Motor neuron (in vitro differentiated cells): Measurements from ENCODE around the gene CABLES2. TPM values are rescaled to one million over a fixed set of nuclear protein-coding genes. Genes with fewer than 3 reads are reported as not detected.

Experiments used
- ATAC-seq, 8 experiments: fragments of 200-7000 bp; cut with Tn5 transposase; replicated peaks in 6 of 8; 2 replicates each; pipeline ENCODE4 v1.8.0; 2021; ENCODE audit warnings: mild to moderate bottlenecking in 8 of 8, moderate library complexity in 8 of 8
- H3K27ac ChIP-seq, 2 donors: fragments of 250-450 bp; sonication (Bioruptor Pico); 2 replicates each; pipeline ENCODE4 v1.9.0; 2021; ENCODE audit warnings: antibody characterized with exemption in 2 of 2, mild to moderate bottlenecking in 2 of 2, moderate library complexity in 1 of 2
- H3K4me1 ChIP-seq, 2 donors: fragments of 250-450 bp; sonication (Bioruptor Pico); replicated peaks in 1 of 2; 2 replicates each; pipeline ENCODE4 v1.6.1; 2021; ENCODE audit warnings: antibody characterized with exemption in 2 of 2, mild to moderate bottlenecking in 2 of 2, moderate library complexity in 1 of 2
- H3K4me3 ChIP-seq, 5 donors: fragments of 250-450 bp; sonication (Bioruptor Pico); 2 replicates each; pipeline ENCODE4 v1.9.0; 2021; ENCODE audit warnings: antibody characterized with exemption in 5 of 5, mild to moderate bottlenecking in 5 of 5, moderate library complexity in 4 of 5
- WGBS, 10 experiments: fragments of 450-650 bp; shearing (Covaris generic); methylation state at CpG; one replicate each; pipeline ENCODE4 v1.0.0; 2022; 5-methylcytosine and 5-hydroxymethylcytosine counted together
- in situ Hi-C, 9 experiments: fragments of 400-800 bp; cut with MboI; loops; one replicate each; pipeline ENCODE4 v1.15.0; 2021; ENCODE audit warnings: low sequenced_read_pairs in 9 of 9, low pct_unique_long_range_greater_than_20kb in 2 of 9; ENCODE audit not compliant: unreplicated experiment in 9 of 9
- total RNA-seq, 8 experiments: library from RNA; unstranded; fragments of 300-600 nt; gene quantifications; 2 replicates each; pipeline versions ENCODE4 v1.2.3 to v1.2.4, GENCODE V29; 2022

Gene CABLES2
- total RNA-seq, 8 experiments from 2014 or later: 1.4 to 9.6 (median 5.7) TPM

GRCh38 chr20:62394248-62395245, 12.5 kb downstream of the CABLES2 start:
- in situ Hi-C loops: loop anchor here in 2 of 9 experiments (25.0 kb wide), 2 partner anchors 107 to 207 kb away; partner anchors contain the start of gene MTG2 (in 1 of the 2)
- Histone ChIP-seq H3K4me3 (no peak overlapping the region), H3K27ac (no peak overlapping the region), H3K4me1 (no peaks in the 10 kb centered on the region)
- ATAC-seq: peak in 1 of 8 experiments; percentile 5
- 76 to 100% (median 92%) methylated on average over 1 to 10 of the region's 44 CpGs; no CpG with 5 or more reads in 4 of the 10 experiments for WGBS, 10 experiments

DNA sequence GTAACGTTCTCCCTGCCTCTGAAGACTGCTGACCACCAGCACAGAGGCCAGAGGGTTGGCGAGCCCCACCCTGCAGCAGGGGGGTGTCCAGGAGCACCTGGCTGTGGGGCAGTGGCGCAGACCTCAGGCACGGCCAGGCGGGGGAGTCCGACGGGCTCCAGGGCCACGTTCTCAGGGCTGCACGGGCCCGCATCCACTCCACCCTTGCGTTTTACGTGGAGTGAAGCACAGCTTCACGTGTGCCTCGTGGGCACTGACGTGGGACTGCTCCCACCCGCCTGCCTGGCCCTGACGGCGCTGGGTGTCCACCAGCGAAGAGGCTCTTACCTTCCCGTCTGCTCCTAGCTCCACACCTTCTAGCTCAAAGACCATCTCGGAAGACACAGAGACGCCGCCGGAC, 13.3 kb downstream of the CABLES2 start:
- Histone ChIP-seq H3K4me3 (no peak overlapping the region), H3K27ac (no peak overlapping the region), H3K4me1 (no peaks in the 10 kb centered on the region)
- in situ Hi-C loops: loop anchor here in 2 of 9 experiments (25.0 kb wide), 2 partner anchors 107 to 207 kb away; partner anchors contain the start of gene MTG2 (in 1 of the 2)
- 100% methylated on average over 1 of the region's 24 CpGs; no CpG with 5 or more reads in 7 of the 10 experiments for WGBS, 10 experiments
- ATAC-seq: peak in 1 of 8 experiments; percentile 5

DNA sequence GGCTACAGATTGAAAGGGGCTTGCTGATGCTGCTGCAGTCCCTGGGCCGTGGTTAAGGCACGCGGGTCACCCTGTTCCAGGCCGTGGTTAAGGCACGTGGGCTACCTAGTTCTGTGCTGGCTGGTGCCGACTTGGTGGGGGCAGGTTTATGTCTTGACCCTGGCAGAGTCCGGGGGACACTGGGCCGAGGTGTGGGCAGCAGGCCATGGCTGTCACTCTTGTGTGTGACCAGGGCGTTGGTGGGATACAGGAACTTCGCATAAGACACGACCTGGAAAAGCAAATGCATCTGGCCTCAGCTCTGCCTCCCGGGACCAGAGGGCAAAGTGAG, 13.8 kb downstream of the CABLES2 start:
- no peak overlapping the region for H3K4me3 ChIP-seq
- peaks cover 0 to 2% of the 10 kb centered on the region in 2 donors for H3K4me1 ChIP-seq
- WGBS, 10 experiments: 57 to 100% (median 90%) methylated on average over 1 to 12 of the region's 12 CpGs; no CpG with 5 or more reads in 5 of the 10 experiments
- no peak overlapping the region for H3K27ac ChIP-seq
- in situ Hi-C loops: loop anchor here in 2 of 9 experiments (25.0 kb wide), 2 partner anchors 106 to 206 kb away; partner anchors contain the start of gene MTG2 (in 1 of the 2)
- peak in 3 of 8 experiments; percentile 6 to 12 (median 7) for ATAC-seq

GRCh38 chr20:62392621-62393334, 14.3 kb downstream of the CABLES2 start:
- H3K4me1 ChIP-seq: peaks cover 3 to 7% of the 10 kb centered on the region in 2 donors
- in situ Hi-C loops: loop anchor here in 2 of 9 experiments (25.0 kb wide), 2 partner anchors 105 to 205 kb away; partner anchors contain the start of gene MTG2 (in 1 of the 2)
- no peak overlapping the region for H3K4me3 ChIP-seq
- WGBS, 10 experiments: 0 to 96% (median 89%) methylated on average over 1 to 8 of the region's 21 CpGs; no CpG with 5 or more reads in 5 of the 10 experiments
- peak; percentile 5 to 69 (median 19) for ATAC-seq
- no peak overlapping the region for H3K27ac ChIP-seq

DNA sequence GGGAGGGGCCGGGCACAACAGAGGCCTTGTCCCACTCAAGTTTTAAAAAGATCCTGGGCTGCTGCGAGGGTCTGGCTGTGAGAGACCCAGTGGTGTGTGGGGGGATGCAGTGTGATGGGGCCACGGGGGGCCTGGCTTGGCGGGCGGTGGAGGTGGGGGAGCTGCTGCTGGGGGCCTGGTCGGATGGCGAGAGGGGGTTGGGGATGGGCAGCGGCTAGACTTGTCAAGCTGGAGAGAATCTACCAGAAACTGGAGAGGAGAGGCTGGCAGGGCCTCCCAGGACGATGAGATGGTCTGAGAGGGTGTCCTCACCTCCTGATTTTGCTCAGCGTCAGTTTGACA, 15.0 kb downstream of the CABLES2 start:
- Histone ChIP-seq H3K4me3 (no peak overlapping the region), H3K27ac (no peak overlapping the region), H3K4me1 (peaks cover 4 to 9% of the 10 kb centered on the region in 2 donors)
- 78% methylated on average over 2 of the region's 10 CpGs; no CpG with 5 or more reads in 9 of the 10 experiments for WGBS, 10 experiments
- ATAC-seq: no peak
- in situ Hi-C loops: loop anchor here in 2 of 9 experiments (25.0 kb wide), 2 partner anchors 105 to 205 kb away; partner anchors contain the start of gene MTG2 (in 1 of the 2)

DNA sequence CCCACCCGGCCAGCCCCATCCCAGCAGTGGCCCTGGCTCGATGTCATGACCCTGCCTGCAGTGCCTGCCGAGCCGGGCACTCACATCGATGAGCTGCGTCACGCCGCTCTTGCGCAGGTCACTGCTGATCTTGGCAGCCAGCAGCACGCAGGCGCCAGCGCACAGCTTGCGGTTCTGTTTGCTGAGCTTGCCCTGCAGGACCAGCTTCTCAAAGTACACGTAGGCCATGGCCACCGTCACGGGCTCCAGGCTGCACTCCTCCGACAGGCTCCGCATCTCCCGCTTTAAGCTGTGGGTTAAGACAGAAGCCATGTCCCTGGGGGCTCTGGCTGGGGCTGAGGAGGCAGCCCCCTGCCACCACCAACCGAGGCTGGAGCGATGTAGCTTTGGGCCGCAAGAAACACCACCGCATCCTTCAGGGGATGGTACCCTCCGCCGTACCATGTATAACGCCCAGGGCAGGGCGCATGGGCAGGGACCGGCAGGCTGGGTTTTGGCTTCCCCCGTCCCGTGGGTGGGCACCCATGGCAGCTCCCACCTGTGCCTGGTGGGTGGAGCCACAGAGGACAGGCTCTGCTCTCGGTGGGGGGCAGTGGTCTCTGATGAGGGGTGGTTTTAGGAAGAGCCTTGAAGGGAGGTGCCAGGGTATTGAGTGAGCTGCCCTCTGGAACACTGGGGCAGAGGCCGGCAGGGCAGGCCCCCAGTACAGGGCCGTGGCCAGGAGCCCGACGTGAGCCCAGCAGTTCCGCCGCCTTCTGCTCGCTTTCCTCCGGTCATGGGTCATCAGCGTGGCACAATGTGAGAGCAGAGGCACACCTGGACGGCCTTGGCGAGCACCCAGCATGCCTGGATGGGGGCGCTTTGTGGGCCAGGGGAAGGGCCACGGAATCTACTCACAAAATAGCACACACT, 15.7 kb downstream of the CABLES2 start:
- ATAC-seq: no peak
- 87 to 96% (median 89%) methylated on average over 3 to 9 of the region's 44 CpGs; no CpG with 5 or more reads in 7 of the 10 experiments for WGBS, 10 experiments
- no peak overlapping the region for H3K27ac ChIP-seq
- H3K4me3 ChIP-seq: no peak overlapping the region
- in situ Hi-C loops: loop anchor here in 2 of 9 experiments (25.0 kb wide), 2 partner anchors 104 to 204 kb away; partner anchors contain the start of gene MTG2 (in 1 of the 2)
- peaks cover 4 to 9% of the 10 kb centered on the region in 2 donors for H3K4me1 ChIP-seq

GRCh38 chr20:62390317-62391164, 16.5 kb downstream of the CABLES2 start:
- Histone ChIP-seq H3K27ac (no peak overlapping the region), H3K4me3 (no peak overlapping the region), H3K4me1 (peaks cover 4 to 10% of the 10 kb centered on the region in 2 donors)
- no peak for ATAC-seq
- 67 to 100% (median 86%) methylated on average over 2 to 22 of the region's 29 CpGs for WGBS, 10 experiments
- in situ Hi-C loops: loop anchor here in 2 of 9 experiments (25.0 kb wide), 2 partner anchors 103 to 203 kb away; partner anchors contain the start of gene MTG2 (in 1 of the 2)

DNA sequence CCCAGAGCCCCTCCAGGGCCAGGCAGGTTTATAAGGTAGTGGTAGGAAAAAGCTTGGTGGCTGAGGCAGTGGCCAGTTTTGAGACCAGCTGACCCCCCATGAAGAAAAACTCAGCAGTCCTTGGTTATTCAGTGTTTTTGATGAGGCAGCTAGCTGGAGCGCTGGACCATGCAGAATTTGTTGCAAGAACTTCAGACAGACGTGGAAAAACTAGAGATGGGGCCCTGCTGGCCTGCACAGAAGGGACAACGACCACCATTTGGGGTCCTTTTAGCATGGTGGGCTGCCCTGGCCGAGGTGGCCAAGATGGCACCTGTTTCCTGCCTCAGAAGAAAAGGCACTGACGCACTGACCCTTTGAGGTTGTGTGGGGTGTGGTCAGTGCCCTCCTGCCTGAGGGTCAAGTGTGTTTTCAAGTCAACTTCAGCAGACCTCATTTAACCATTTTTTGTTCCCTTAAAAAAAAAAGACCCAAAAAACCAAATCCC, 17.4 kb downstream of the CABLES2 start:
- WGBS, 10 experiments: 49 to 100% (median 75%) methylated on average over 1 to 4 of the region's 5 CpGs; no CpG with 5 or more reads in 4 of the 10 experiments
- H3K27ac ChIP-seq: no peak overlapping the region

DNA sequence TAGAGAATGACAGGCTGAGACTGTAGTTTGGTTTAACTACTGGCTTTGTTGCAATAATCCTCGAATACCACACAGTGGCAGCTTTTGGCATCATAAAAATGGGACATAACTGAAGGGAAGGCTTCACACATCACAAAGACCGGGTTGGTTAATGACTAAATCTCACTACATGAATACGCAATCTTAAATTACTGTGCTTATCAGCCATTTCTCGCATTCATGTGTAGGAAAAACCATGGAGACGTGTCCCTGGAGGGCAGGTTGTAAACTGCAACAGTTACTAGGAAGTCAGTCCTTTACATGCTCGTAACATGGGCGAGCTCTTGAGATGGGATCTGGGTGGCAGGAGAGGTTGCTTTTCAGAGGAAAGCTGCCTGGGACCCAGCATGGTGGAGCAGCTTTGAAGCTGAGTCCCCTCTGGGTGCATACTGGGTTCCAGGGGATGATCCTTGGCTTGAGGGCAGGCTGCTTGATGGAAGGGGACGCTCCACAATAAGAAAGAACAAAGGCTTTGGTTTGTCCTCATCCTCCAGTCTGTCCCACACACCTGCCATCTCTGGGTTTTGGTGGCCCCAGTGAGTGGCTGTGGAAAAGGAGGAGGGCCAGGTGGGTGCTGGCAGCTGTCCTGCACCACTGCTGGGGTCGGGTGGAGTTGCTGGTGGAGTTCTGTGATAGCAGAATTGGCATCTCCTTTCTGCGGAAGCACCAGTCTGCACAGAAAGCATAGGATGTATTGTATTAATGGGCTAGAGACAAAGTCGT, 18.1 kb downstream of the CABLES2 start:
- ATAC-seq: no peak
- Histone ChIP-seq H3K27ac (no peak overlapping the region), H3K4me3 (peak overlapping the region in 1 of 5 donors; percentile 79), H3K4me1 (peaks cover 9 to 15% of the 10 kb centered on the region in 2 donors)
- WGBS, 10 experiments: 20 to 100% (median 88%) methylated on average over 1 to 9 of the region's 11 CpGs; no CpG with 5 or more reads in 2 of the 10 experiments
- in situ Hi-C loops: loop anchor here in 3 of 9 experiments (10.0 to 25.0 kb wide), 3 partner anchors 84 to 202 kb away; partner anchors contain the start of genes ADRM1 (in 1 of the 3) and MTG2 (in 1 of the 3)

More for the DNA sequence above, 17.4 kb downstream of the CABLES2 start:
- Histone ChIP-seq H3K4me3 (no peak overlapping the region), H3K4me1 (peaks cover 9 to 15% of the 10 kb centered on the region in 2 donors)
- no peak for ATAC-seq
- in situ Hi-C loops: loop anchor here in 3 of 9 experiments (10.0 to 25.0 kb wide), 3 partner anchors 85 to 202 kb away; partner anchors contain the start of genes ADRM1 (in 1 of the 3) and MTG2 (in 1 of the 3)

- ATAC-seq: no peak
- Histone ChIP-seq H3K27ac (peak overlapping the region in 1 of 2 donors; percentile 91), H3K4me3 (peak overlapping the region; percentile 79 to 97 (median 87)), H3K4me1 (peaks cover 9 to 15% of the 10 kb centered on the region in 2 donors)
- 18 to 100% (median 84%) methylated on average over 1 to 12 of the region's 20 CpGs for WGBS, 10 experiments
- in situ Hi-C loops: loop anchor here in 3 of 9 experiments (10.0 to 25.0 kb wide), 3 partner anchors 83 to 201 kb away; partner anchors contain the start of genes ADRM1 (in 1 of the 3) and MTG2 (in 1 of the 3)
These were observed 19.0 kb downstream of the CABLES2 start for GRCh38 chr20:62387933-62388635.
